ENCODE results near the gene TECTB.

DNA sequence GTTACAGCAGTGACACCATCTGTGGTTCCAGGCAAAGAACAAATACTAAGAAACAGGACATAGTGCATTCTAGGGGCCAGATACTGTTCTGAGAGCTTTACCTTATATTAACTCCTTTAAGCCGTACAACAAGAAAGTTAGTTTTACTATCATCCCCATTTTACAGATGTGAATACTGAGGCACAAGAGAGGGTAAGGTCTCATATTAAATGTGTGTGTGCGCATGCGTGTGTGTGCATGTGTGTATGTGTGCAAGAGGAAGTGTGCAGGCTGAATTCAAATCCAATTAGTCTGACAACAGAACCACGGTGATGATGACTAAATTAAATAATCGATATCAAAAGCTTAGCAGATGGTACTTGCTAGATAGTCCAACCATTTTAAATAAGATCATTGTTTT lies 11.0 kb downstream of the TECTB start:
- TF ChIP-seq, protein P1, sequence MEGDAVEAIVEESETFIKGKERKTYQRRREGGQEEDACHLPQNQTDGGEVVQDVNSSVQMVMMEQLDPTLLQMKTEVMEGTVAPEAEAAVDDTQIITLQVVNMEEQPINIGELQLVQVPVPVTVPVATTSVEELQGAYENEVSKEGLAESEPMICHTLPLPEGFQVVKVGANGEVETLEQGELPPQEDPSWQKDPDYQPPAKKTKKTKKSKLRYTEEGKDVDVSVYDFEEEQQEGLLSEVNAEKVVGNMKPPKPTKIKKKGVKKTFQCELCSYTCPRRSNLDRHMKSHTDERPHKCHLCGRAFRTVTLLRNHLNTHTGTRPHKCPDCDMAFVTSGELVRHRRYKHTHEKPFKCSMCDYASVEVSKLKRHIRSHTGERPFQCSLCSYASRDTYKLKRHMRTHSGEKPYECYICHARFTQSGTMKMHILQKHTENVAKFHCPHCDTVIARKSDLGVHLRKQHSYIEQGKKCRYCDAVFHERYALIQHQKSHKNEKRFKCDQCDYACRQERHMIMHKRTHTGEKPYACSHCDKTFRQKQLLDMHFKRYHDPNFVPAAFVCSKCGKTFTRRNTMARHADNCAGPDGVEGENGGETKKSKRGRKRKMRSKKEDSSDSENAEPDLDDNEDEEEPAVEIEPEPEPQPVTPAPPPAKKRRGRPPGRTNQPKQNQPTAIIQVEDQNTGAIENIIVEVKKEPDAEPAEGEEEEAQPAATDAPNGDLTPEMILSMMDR (IDR thresholded peaks at IDR 0.05; ENCODE audit: insufficient read depth, low read depth, low read length): no peak
- no peak for TF ChIP-seq EZH2 (IDR thresholded peaks at IDR 0.05; ENCODE audit: insufficient read depth, low read length)
